Neural crest cell (in vitro differentiated cells): ENCODE measurements around the gene MAPK8IP3. TPM values are rescaled to one million over a fixed set of nuclear protein-coding genes. Genes with fewer than 3 reads are reported as not detected.

Experiments used
- DNase-seq: peaks from one replicate; pipeline ENCODE4 v3.0.0; 2021; ENCODE audit warnings: low read depth, mixed read lengths, low spot score
- H3K27ac Mint-ChIP-seq: one replicate; pipeline ENCODE4 v1.8.0; 2021; ENCODE audit warnings: mild to moderate bottlenecking, mixed read lengths; ENCODE audit not compliant: unreplicated experiment
- H3K27me3 Mint-ChIP-seq: 2 replicates; pipeline ENCODE4 v1.8.0; 2021; ENCODE audit warnings: low read depth, mild to moderate bottlenecking, mixed read lengths
- H3K36me3 Mint-ChIP-seq: 2 replicates; pipeline ENCODE4 v1.8.0; 2021; ENCODE audit warnings: low read depth, mild to moderate bottlenecking, mixed read lengths
- H3K4me1 Mint-ChIP-seq: 2 replicates; pipeline ENCODE4 v1.8.0; 2021; ENCODE audit warnings: mixed read lengths
- H3K4me3 Mint-ChIP-seq: one replicate; pipeline ENCODE4 v1.8.0; 2021; ENCODE audit warnings: mild to moderate bottlenecking, mixed read lengths
- H3K9me3 Mint-ChIP-seq: 2 replicates; pipeline ENCODE4 v1.8.0; 2021; ENCODE audit warnings: mixed read lengths
- CTCF ChIP-seq: fragments of 200-600 bp; sonication (generic); conservative IDR thresholded peaks from 2 replicates; pipeline ENCODE4 v1.5.0; 2021; ENCODE audit warnings: antibody characterized with exemption, mild to moderate bottlenecking
- total RNA-seq: library from RNA; stranded (reverse); gene quantifications from 2 replicates; pipeline ENCODE4 v1.2.1, GENCODE V29; 2021

Gene MAPK8IP3
- total RNA-seq, 1 donor from 2014 or later: 111 TPM

GRCh38 chr16:1779741-1780676, 74.0 kb downstream of the MAPK8IP3 start:
- no peak for TF ChIP-seq CTCF
- Mint-ChIP-seq H3K4me3 (peak overlapping the region; percentile 88), H3K27me3 (peaks cover 4% of the 10 kb centered on the region), H3K9me3 (no peaks in the 10 kb centered on the region), H3K36me3 (peaks cover 5% of the 10 kb centered on the region), H3K27ac (no peak overlapping the region), H3K4me1 (peaks cover 22% of the 10 kb centered on the region)
- no peak for DNase-seq

DNA sequence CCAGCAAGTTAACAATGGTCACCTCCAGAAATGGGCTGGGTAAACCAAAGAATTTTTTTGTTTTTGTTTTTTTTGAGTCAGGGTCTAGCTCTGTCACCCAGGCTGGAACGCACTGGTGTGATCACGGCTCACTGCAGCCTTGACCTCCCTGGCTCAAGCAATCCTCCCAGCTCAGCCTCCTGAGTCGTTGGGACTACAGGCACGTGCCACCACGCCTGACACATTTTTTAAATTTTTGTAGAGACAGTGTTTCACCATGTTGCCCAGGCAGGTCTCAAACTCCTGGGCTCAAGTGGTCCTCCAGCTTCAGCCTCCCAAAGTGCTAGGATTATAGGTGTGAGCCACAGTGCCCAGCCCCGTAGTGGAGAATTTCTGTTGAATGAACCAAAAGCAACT, 74.7 kb downstream of the MAPK8IP3 start:
- H3K27ac Mint-ChIP-seq: no peak overlapping the region
- H3K4me3 Mint-ChIP-seq: peak overlapping the region; percentile 88
- TF ChIP-seq CTCF: no peak
- H3K9me3 Mint-ChIP-seq: no peaks in the 10 kb centered on the region
- peaks cover 5% of the 10 kb centered on the region for H3K36me3 Mint-ChIP-seq
- H3K27me3 Mint-ChIP-seq: peaks cover 4% of the 10 kb centered on the region
- no peak for DNase-seq
- H3K4me1 Mint-ChIP-seq: peaks cover 22% of the 10 kb centered on the region

- no peaks in the 10 kb centered on the region for H3K9me3 Mint-ChIP-seq
- H3K4me3 Mint-ChIP-seq: peak overlapping the region; percentile 88
- peaks cover 4% of the 10 kb centered on the region for H3K27me3 Mint-ChIP-seq
- H3K27ac Mint-ChIP-seq: peak overlapping the region; percentile 67
- peaks cover 22% of the 10 kb centered on the region for H3K4me1 Mint-ChIP-seq
- peaks cover 5% of the 10 kb centered on the region for H3K36me3 Mint-ChIP-seq
- DNase-seq: no peak
- no peak for TF ChIP-seq CTCF
Measured at GRCh38 chr16:1781254-1781653, 75.3 kb downstream of the MAPK8IP3 start.

- no peaks in the 10 kb centered on the region for H3K9me3 Mint-ChIP-seq
- no peak for DNase-seq
- H3K27ac Mint-ChIP-seq: peak overlapping the region; percentile 67
- peak overlapping the region; percentile 88 for H3K4me3 Mint-ChIP-seq
- H3K36me3 Mint-ChIP-seq: peaks cover 5% of the 10 kb centered on the region
- H3K4me1 Mint-ChIP-seq: peaks cover 22% of the 10 kb centered on the region
- peaks cover 4% of the 10 kb centered on the region for H3K27me3 Mint-ChIP-seq
- peak; percentile 43 for TF ChIP-seq CTCF
Measured at GRCh38 chr16:1781758-1782407, 75.9 kb downstream of the MAPK8IP3 start.

GRCh38 chr16:1782408-1783264, 76.6 kb downstream of the MAPK8IP3 start, which contains the start of the genes NUBP2 and SPSB3:
Gene NUBP2 (plus strand): TSS chr16:1782960. CDS start chr16:1783021, 61 bp downstream.
Gene SPSB3 (minus strand): TSS chr16:1782571. CDS start chr16:1781483, 1,088 bp downstream.
- DNase-seq: peak; percentile 95
- H3K27ac Mint-ChIP-seq: peak within 1 kb of the TSS; percentile 92
- H3K36me3 Mint-ChIP-seq: peaks cover 5% of the 10 kb centered on the region
- H3K4me1 Mint-ChIP-seq: peaks cover 22% of the 10 kb centered on the region
- H3K4me3 Mint-ChIP-seq: peak within 1 kb of the TSS; percentile 97
- TF ChIP-seq CTCF: no peak
- H3K9me3 Mint-ChIP-seq: no peaks in the 10 kb centered on the region
- H3K27me3 Mint-ChIP-seq: peaks cover 4% of the 10 kb centered on the region
